Measurements from ENCODE around the gene ARL6IP5. TPM values are rescaled to one million over a fixed set of nuclear protein-coding genes. Genes with fewer than 3 reads are reported as not detected.

The ARL6IP5 gene
- total RNA-seq, 1 experiment from 2014 or later, result 20.9 TPM

DNA sequence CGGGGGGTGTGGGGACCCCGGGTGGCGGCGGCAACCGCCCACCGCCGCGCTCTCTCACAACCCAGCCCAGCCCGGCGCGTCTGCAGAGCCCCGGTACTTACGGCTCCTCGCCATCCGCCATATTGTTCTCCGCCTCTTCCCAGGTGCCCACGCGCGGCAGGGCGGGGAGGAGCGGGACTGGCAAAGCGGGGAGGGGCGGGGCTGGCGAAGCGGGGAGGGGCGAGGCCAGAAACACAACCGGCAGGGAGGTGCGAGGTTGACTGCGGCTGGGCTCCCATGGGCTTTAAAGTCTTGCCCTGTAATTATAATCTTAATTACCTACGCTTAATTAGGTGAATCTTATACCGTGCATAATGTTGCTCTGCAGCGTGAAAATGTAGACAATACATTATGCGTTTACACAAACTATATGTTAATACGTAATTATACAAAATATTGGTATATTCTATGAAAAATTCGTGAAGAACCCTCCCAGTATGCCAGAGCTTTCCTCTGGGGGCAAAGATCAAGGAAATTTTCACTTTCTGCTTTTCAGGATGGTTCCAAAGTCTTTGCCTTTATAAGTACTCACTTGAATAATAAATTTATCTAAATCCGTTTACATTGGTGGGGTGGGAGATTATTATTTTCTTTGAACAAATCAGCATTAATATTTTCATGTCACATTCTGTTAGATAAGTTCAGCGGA is 4.4 kb upstream of the ARL6IP5 start, which contains the start of gene UBA3:
Gene UBA3 (minus strand): TSS at position 133 of the 688 bp plus-strand sequence. CDS start 12 bp downstream, at position 121.
- peak; percentile 94 for DNase-seq

DNA sequence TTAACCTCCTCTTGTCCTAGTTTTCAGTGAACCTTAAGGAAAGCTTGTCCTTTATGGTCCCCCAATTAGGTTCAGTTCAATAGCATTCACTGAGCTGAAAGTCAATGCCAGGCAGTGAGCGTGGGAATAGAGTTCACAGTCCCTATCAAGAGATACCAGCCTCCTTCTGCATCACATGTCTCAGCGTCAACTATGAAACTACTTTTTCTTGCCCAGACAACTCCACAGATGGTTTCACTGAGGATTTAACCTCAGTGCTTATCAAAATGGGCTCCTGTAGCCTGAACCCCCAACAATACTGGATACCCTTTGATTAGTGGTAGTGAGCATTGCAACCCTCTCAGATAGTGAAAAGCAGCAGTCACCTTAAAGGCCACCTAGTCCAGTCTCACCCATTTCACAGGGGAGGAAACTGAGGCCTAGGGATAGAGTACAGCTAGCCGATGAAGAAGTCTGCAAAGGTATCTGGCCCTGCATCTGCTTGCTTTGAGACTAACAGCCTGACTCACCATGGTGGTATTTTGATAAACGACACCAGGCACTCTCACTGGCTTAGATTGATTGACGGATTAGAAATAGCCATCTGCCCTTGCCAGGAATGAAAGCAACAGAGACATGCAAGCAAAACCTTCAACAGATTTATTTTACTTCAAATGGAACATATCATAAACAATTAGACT is 3.0 kb upstream of the ARL6IP5 start:
- DNase-seq, result no peak
- no peaks in the 10 kb centered on the region for H3K27me3 ChIP-seq (ENCODE audit: control insufficient read depth, insufficient read depth, low read length)

More for the DNA sequence above, 4.4 kb upstream of the ARL6IP5 start, which contains the start of gene UBA3:
- H3K27me3 ChIP-seq (ENCODE audit: control insufficient read depth, insufficient read depth, low read length), result no peaks in the 10 kb centered on the region
- no peaks in the 10 kb centered on the region for H3K36me3 ChIP-seq (replicated peaks; ENCODE audit: control insufficient read depth, insufficient read depth, low read length)
- H3K4me3 ChIP-seq (ENCODE audit: insufficient read depth, low read depth, low read length), result peak within 1 kb of the TSS; percentile 81

DNA sequence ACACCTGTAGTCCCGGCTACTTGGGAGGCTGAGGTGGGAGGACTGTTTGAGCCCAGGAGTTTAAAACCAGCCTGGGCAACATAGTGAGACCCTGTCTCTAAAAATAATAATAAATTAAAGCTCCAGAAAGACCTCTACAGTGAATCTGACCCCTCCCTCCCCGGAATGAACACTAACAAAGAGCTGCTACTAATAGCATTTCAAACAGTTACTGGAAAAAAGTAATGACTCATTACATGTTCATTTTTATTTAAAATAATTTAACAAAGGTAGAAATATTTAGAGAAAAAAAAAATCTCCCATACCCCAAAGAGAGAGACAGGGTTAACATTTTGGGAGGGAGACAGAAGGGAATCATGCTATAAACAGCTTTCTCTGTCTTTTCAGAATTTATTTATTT is 2.4 kb upstream of the ARL6IP5 start:
- no peak for DNase-seq
- no peak overlapping the region for H3K4me3 ChIP-seq (ENCODE audit: insufficient read depth, low read depth, low read length)
- no peaks in the 10 kb centered on the region for H3K36me3 ChIP-seq (replicated peaks; ENCODE audit: control insufficient read depth, insufficient read depth, low read length)
- no peaks in the 10 kb centered on the region for H3K27me3 ChIP-seq (ENCODE audit: control insufficient read depth, insufficient read depth, low read length)

More for the DNA sequence above, 3.0 kb upstream of the ARL6IP5 start:
- H3K4me3 ChIP-seq (ENCODE audit: insufficient read depth, low read depth, low read length), result no peak overlapping the region
- H3K36me3 ChIP-seq (replicated peaks; ENCODE audit: control insufficient read depth, insufficient read depth, low read length), result no peaks in the 10 kb centered on the region

- no peaks in the 10 kb centered on the region for H3K27me3 ChIP-seq (ENCODE audit: control insufficient read depth, insufficient read depth, low read length)
- no peaks in the 10 kb centered on the region for H3K36me3 ChIP-seq (replicated peaks; ENCODE audit: control insufficient read depth, insufficient read depth, low read length)
- no peak overlapping the region for H3K4me3 ChIP-seq (ENCODE audit: insufficient read depth, low read depth, low read length)
- no peak for DNase-seq
Observed at GRCh38 chr3:69082805-69083204, 1.9 kb upstream of the ARL6IP5 start.

- Histone ChIP-seq H3K36me3 (replicated peaks; ENCODE audit: control insufficient read depth, insufficient read depth, low read length) (no peaks in the 10 kb centered on the region), H3K27me3 (ENCODE audit: control insufficient read depth, insufficient read depth, low read length) (no peaks in the 10 kb centered on the region), H3K4me3 (ENCODE audit: insufficient read depth, low read depth, low read length) (peak overlapping the region; percentile 88)
- peak; percentile 55 for DNase-seq
Observed at GRCh38 chr3:69085168-69085832, 563 bp downstream of the ARL6IP5 start.

DNA sequence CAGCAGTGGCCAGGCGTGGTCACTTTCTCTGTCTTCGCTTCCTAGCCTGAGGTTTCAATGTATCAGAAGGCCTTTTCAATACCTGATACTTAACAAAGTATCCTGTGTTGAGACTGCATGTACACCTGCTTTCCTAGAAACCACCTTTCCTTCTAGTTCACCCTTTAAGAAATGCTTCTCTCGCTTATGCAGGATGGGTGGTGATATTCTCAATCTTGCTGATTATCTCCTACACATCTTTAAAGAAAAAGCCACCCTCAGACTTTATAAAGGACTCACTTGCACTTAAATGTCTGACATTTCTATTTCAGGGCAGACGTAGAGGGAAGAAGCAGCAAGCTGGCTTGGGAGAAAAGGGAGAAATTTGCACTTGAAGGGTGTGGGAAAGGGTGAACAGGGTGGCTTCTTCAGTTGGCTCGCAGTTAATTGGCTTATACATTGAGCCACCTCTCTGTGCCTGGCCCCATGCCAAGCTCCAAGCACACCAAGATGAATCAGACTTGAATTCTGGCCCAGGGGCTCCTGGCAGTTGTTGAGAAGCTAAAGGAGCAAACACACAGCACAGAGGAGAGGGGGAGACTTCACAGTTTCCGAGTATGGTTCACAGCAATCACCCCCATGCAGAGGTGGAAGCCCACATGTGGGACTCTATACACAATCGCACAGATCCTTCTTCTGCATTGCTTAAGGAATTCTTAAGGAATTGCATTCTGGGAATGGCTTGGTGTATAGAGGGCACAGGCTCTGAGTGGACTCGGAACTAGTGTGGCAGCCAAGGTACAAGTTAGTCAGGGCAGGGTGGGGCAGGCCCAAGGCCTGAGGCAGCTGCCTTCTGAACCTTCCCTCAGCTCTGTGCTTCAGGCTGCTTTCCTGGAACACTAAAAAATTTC is 1.3 kb downstream of the ARL6IP5 start:
- no peak for DNase-seq
- H3K4me3 ChIP-seq (ENCODE audit: insufficient read depth, low read depth, low read length), result peak overlapping the region; percentile 88
- H3K27me3 ChIP-seq (ENCODE audit: control insufficient read depth, insufficient read depth, low read length), result no peaks in the 10 kb centered on the region
- H3K36me3 ChIP-seq (replicated peaks; ENCODE audit: control insufficient read depth, insufficient read depth, low read length), result no peaks in the 10 kb centered on the region

GRCh38 chr3:69087030-69087791 is 2.5 kb downstream of the ARL6IP5 start:
- no peak for DNase-seq
- no peaks in the 10 kb centered on the region for H3K36me3 ChIP-seq (replicated peaks; ENCODE audit: control insufficient read depth, insufficient read depth, low read length)
- no peak overlapping the region for H3K4me3 ChIP-seq (ENCODE audit: insufficient read depth, low read depth, low read length)
- H3K27me3 ChIP-seq (ENCODE audit: control insufficient read depth, insufficient read depth, low read length), result no peaks in the 10 kb centered on the region

GRCh38 chr3:69088063-69088462 is 3.3 kb downstream of the ARL6IP5 start:
- no peak for DNase-seq
- Histone ChIP-seq H3K27me3 (ENCODE audit: control insufficient read depth, insufficient read depth, low read length) (no peaks in the 10 kb centered on the region), H3K36me3 (replicated peaks; ENCODE audit: control insufficient read depth, insufficient read depth, low read length) (no peaks in the 10 kb centered on the region), H3K4me3 (ENCODE audit: insufficient read depth, low read depth, low read length) (no peak overlapping the region)

- H3K4me3 ChIP-seq (ENCODE audit: insufficient read depth, low read depth, low read length), result no peak overlapping the region
- DNase-seq, result no peak
Observed at GRCh38 chr3:69090021-69090420, 5.3 kb downstream of the ARL6IP5 start.

DNA sequence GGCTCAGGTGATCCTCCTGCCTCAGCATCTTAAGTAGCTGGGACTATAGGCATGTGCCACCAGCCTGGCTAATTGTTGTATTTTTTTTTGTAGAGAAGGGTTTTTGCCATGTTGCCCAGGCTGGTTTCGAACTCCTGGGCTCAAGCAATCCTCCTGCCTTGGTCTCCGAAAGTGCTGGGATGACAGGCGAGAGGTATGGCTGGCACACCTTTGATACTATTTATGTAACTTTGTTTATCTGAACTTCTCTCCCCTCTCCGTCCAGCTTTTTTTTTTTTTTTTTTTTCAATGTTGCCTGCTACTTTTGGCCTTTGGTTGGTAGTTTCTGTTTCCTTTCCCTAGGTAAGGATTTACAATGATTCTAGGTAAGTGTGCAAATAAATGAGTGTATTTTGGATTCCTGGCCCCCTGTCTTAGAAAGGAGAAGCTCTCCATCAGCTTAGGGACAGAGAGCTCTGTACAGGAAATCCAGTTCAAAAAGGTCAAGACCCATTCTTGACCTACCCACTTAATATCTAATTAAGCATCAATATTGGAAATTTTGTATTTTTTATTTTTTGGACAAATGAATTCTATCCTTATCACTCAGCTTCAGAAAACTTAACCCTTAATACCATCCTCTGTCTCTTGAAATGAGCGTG is 6.8 kb downstream of the ARL6IP5 start:
- Histone ChIP-seq H3K36me3 (replicated peaks; ENCODE audit: control insufficient read depth, insufficient read depth, low read length) (no peaks in the 10 kb centered on the region), H3K4me3 (ENCODE audit: insufficient read depth, low read depth, low read length) (no peak overlapping the region), H3K27me3 (ENCODE audit: control insufficient read depth, insufficient read depth, low read length) (no peaks in the 10 kb centered on the region)
- DNase-seq, result no peak

More at GRCh38 chr3:69090021-69090420, 5.3 kb downstream of the ARL6IP5 start:
- H3K27me3 ChIP-seq (ENCODE audit: control insufficient read depth, insufficient read depth, low read length), result no peaks in the 10 kb centered on the region
- no peaks in the 10 kb centered on the region for H3K36me3 ChIP-seq (replicated peaks; ENCODE audit: control insufficient read depth, insufficient read depth, low read length)

- Histone ChIP-seq H3K36me3 (replicated peaks; ENCODE audit: control insufficient read depth, insufficient read depth, low read length) (no peaks in the 10 kb centered on the region), H3K27me3 (ENCODE audit: control insufficient read depth, insufficient read depth, low read length) (no peaks in the 10 kb centered on the region), H3K4me3 (ENCODE audit: insufficient read depth, low read depth, low read length) (no peak overlapping the region)
- no peak for DNase-seq
Observed at GRCh38 chr3:69092030-69092516, 7.3 kb downstream of the ARL6IP5 start.

- Histone ChIP-seq H3K27me3 (ENCODE audit: control insufficient read depth, insufficient read depth, low read length) (no peaks in the 10 kb centered on the region), H3K4me3 (ENCODE audit: insufficient read depth, low read depth, low read length) (no peak overlapping the region), H3K36me3 (replicated peaks; ENCODE audit: control insufficient read depth, insufficient read depth, low read length) (no peaks in the 10 kb centered on the region)
- DNase-seq, result no peak
Observed at GRCh38 chr3:69094467-69095205, 9.9 kb downstream of the ARL6IP5 start.

Data from H7 (cell line).